Gastroesophageal sphincter (tissue), 3 donors: ENCODE data around the gene KIF27.

ENCODE experiments used
- POLR2A ChIP-seq, 2 donors: fragments of 450-650 bp; IDR thresholded peaks; one replicate each; pipeline ENCODE4 v1.6.1; 2017; ENCODE audit warnings: antibody characterized with exemption in 2 of 2, mild to moderate bottlenecking in 2 of 2, moderate library complexity in 1 of 2
- POLR2AphosphoS5 ChIP-seq: sonication (generic); formaldehyde crosslinking; IDR thresholded peaks from one replicate; pipeline ENCODE4 v1.6.1; 2017; ENCODE audit warnings: antibody characterized with exemption
- TF ChIP-seq, protein P1 (sequence below), 4 experiments: fragments of 200-600 bp in 2 of 4; fragments of 450-650 bp in 2 of 4; sonication (generic) in 1 of 4; IDR thresholded peaks; one replicate each; pipeline ENCODE4 v1.5.1; 2017 to 2019; ENCODE audit warnings: antibody characterized with exemption in 4 of 4, mild to moderate bottlenecking in 2 of 4, moderate library complexity in 2 of 4

DNA sequence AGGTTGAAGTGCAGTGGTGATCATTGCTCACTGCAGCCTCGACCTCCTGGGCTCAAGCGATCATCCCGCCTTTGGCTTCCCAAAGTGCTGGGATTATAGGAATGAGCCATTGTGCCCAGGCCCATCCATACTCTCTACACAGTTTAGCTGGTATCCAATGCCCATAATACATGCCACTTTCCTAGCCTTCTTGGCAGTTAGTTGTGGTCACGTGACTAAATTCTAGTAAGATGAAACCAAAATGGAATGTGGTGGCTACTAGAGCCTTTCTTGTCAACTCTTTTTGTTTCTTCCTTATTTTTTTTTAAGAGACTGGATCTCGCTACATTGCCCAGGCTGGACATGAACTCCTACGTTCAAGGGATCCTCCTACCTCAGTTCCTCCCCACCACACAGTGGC, 15.3 kb upstream of the KIF27 start:
- TF ChIP-seq, protein P1, sequence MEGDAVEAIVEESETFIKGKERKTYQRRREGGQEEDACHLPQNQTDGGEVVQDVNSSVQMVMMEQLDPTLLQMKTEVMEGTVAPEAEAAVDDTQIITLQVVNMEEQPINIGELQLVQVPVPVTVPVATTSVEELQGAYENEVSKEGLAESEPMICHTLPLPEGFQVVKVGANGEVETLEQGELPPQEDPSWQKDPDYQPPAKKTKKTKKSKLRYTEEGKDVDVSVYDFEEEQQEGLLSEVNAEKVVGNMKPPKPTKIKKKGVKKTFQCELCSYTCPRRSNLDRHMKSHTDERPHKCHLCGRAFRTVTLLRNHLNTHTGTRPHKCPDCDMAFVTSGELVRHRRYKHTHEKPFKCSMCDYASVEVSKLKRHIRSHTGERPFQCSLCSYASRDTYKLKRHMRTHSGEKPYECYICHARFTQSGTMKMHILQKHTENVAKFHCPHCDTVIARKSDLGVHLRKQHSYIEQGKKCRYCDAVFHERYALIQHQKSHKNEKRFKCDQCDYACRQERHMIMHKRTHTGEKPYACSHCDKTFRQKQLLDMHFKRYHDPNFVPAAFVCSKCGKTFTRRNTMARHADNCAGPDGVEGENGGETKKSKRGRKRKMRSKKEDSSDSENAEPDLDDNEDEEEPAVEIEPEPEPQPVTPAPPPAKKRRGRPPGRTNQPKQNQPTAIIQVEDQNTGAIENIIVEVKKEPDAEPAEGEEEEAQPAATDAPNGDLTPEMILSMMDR (IDR thresholded peaks at IDR 0.05): no peak
- TF ChIP-seq POLR2A (IDR thresholded peaks at IDR 0.05): no peak
- no peak for TF ChIP-seq POLR2AphosphoS5
